GM19328 (cell line): Measurements from ENCODE around the gene IRF2.
"Not testable (repeated sequence)": the region's sequence is repeated elsewhere in the genome, so short reads cannot be mapped to it uniquely, and the experiment has no call there.

Source experiments
- ATAC-seq: cut with Tn5 transposase; IDR thresholded peaks from one replicate; pipeline ENCODE4 v1.9.1; 2021; ENCODE audit warnings: mild to moderate bottlenecking, moderate library complexity; ENCODE audit not compliant: unreplicated experiment

Gene IRF2

DNA sequence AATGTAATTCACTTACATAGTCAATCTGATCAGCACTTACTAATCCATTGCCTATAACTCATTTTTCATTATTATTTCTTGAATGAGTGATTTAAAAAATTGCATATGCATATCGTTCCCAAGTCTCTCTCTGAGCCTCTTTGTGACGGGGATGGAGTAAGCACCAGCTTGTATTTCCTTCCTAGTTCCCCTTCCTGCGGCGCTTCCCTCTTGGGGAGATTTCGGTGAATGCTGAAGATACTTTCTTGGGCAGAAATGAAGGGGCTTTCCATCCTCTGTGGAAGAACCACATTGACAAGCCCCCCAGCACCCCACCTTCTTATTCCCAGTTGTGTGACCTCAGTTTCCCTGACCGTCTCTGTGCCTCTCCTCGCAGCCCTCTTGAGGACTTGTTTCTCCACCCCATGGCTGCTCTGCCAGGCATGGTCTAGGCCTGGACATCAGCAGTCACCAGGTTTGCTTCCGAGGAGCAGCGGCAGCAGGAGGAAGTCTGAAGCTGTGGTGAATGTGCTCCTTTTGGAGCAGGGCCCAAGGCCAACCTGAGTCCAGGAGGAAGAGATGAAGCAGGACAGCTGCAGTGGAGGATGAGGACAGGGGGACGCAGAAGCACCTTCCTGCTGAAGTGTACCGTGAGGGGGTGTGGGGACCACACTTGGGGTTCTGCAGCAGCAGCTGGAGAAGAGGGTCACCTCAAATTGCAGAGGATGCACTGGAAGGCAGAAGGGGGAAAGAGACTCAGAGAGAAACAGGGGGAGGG is 124.9 kb downstream of the IRF2 start:
- no peak for ATAC-seq

DNA sequence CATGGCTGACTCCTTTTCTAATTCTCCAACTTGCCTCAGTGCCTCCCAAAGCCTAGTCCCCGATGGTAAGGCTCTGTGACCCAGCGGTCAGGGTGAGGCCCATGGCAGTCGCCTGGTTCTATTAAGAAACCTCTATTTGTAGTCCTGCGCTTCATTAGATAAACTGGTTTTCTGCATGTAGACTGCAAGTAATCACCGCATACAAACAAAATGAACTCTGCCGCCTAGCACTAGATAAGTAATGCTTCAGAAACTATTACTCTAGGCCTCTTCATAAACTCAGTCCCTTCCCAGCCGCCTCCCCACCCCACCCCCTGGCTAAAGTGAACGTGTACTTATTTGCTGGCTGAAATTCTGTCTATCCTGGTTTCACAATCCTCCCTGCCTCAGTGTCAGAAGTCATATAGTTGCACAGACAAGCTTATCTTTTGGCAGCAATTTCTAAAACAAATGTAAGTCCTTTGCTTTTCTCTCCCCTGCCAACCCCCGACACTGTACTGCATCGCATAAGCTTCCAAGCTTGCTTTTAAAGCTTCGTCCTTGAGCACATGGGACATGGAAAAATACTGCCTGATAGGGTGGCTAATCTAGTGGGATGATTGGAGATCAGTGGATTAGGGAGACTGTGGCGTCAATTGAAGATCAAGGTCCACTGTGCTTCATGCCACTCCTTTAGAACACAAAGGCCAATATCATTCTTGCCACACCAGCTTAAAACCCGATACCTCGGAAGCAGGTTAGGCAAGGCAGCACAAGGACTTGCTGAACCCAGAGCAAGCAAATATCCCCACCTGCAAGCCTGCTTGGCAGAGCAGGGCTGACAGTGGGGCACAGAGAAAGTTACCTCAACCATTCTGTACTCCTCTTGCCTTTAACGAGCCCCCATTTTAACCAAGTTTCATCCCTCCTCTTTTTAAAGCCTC is 125.8 kb downstream of the IRF2 start:
- no peak for ATAC-seq

DNA sequence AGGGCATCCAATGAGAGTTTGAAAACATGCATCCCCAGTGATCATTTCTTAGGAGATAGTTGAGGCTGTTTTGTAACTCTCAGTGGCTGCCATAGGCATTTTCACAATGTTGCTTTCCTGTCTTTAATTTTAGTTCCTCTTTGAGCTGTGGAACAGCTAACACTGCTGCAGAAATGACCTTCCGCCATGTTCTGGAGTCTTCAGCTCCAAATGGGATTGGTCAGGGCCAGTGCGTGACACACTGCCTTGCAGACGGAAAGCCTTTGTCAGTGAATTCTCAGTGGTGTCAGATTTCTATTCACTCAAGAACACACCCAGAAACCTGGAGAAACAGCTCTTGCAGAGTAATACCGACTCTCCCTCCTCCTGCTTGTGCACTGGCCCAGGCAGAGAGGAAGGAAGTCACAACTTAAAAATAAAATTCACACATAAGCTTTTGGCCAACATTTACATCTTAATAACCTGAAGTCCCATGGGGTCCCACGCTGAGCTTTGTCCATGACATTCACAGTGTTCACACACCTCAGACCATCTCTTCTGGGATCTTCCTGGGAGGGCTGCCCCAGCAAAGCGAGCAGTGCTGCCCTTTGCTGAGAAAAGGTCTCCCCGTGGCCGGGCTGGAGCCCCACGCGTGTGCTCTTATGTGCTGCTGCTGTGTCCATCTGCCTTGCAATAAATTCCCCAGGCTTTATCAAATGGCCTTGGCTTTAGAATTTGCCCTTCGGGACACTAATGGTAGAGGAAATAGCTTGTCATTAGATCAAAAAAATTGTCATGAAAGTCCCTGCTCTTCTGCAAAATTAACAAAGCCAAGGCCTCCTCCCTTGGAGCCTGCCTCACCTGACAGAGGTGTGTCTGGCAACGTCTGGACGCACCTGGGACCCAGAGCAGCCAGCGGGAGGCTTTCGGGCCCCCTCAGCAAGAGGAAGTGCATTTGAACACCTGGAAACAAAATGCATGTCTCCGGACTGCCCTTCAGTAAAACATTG is 126.8 kb downstream of the IRF2 start:
- peak; percentile 79 for ATAC-seq

DNA sequence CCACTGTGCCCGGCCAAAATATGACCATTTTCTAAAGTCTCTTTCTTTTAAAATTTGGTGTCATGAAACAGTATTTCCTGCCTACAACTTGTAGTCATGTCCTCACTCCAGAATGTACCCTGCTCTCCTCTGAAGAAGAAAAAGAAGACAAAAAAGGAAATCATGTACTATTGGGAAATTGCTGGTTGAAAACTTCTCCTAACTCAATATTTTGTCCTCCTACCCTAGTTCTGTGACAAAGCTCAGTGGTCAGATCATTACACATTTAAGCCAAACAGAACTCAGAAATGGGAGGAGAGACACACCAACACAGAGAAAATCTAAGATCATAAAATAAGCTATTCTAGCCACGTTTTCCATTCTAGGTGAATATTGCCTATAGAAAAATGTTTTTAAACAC is 127.7 kb downstream of the IRF2 start:
- no peak for ATAC-seq

DNA sequence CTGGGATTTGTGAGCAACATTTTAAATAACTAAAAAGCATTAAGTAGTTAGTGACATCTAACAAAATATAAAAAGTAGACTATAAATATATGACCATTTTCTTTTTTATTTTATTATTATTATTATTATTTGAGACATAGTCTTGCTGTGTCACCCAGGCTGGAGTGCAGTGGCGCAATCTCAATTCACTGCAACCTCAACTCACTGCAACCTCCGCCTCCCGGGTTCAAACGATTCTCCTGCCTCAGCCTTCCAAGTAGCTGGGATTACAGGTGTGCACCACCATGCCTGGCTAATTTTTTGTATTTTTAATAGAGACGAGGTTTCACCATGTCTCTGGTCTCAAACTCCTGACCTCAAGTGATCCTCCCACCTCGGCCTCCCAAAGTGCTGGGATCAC is 128.1 kb downstream of the IRF2 start:
- not testable (repeated sequence) for ATAC-seq

DNA sequence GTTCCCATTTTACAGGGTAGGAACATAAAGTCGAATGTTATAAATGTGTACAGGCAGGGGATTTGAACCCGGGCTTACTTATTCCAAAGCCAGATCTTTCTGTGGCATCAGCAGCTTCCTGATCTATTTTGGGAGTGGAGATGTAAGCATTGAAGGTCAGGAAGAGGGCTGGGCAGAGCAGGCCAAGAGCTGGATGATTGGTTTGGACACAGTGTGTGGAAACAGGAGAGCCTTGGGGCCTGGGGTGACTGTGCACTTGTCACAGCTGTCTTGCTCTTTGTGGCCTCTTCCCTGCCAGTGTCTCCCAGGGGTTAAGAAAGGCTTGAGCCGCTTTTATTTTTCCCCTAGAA is 128.8 kb downstream of the IRF2 start:
- no peak for ATAC-seq

DNA sequence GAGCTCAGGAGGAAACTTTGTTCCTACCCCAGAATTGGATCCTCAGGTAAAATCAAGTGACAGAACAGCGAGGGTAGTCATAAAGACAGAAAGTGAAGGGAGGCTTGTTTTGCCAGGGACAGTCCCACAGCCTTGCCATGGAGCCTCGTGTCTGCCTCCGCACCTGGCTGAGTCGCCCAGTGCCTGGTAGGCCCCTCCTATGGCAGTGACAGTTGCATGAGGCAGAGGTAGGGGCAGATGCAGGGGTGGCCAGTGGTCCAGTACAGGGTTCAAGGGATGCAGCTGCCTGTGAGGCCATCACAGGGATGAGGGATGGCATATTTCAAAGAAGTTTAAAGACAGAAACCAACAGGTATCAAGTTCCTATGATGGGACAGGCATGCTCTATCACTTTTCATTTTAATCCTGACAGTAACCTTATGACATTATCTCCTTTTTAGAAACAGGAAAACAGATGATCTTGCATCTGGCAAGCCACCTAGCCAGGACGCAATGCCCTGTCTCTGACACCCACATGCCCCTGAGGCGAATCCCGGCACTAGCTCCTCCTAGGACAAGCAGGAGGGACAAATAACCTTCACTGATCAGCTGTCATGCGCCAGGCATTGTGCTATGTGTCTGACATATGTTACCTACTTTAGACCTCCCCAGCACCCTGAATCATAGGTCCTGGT is 129.3 kb downstream of the IRF2 start:
- no peak for ATAC-seq

DNA sequence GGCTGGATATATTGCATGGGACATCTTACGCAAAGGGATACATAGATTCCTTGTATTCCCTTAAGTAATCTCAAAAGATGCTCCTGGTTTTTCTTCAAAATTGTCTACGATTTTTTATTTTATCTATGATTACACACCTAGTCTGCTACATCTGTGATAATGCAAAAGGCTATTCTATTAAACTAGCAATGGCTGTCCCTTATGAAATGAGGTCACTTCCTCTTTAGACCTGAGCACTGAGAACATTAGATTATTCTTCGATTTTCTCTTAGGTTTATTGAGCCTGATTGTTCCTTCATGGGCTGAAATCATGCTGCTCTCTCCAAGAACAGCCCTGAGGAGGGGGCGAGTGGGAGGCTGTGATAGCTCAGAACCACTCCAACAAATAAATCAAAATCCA is 129.9 kb downstream of the IRF2 start:
- no peak for ATAC-seq

DNA sequence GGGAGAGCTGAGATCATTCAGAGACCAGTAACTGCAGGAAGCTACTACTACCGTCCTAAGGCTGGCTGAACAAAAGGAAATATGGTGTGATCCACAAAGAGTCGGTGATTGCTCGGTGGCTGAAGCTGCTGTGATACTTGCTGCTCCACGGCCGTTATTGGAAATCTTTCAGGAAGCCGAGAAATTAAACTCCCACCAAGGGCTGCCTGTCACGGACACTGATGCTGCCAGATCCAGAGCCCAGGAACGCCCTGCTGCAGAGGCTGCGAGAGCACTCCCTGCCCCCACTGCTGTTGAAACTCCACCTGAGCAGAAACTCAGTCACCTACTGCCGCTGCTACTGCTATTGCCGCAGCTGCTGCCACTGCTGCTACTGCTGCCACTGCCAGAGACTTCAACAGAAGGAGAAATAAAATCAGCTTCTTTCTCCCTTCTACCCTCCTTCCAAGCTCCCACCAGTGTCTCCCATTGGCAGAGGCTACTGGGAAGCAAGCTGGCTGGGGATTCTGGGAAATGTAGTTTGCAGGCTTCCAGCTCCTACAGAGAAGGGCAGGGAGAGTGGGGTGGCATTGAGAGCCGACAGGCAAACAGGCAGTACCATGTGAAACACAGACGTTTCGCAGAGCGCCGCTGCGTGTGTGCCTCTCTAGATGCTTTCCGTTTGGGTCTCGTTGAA is 130.7 kb downstream of the IRF2 start:
- no peak for ATAC-seq

DNA sequence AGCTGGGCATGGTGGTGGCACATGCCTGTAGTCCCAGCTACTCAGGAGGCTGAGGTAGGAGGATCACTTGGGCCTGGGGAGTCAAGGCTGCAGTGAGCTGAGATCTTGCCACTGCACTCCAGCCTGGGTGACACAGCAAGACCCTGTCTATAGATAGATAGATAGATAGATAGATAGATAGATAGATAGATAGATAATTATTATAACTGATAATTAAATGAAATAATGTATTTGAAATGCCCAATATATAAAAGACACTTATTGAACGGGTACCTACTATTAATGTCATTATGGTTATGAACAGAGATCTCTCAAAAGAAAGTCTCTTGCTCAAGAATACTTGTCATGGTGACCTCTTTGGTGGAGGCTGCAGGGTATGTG is 131.5 kb downstream of the IRF2 start:
- ATAC-seq: not testable (repeated sequence)

DNA sequence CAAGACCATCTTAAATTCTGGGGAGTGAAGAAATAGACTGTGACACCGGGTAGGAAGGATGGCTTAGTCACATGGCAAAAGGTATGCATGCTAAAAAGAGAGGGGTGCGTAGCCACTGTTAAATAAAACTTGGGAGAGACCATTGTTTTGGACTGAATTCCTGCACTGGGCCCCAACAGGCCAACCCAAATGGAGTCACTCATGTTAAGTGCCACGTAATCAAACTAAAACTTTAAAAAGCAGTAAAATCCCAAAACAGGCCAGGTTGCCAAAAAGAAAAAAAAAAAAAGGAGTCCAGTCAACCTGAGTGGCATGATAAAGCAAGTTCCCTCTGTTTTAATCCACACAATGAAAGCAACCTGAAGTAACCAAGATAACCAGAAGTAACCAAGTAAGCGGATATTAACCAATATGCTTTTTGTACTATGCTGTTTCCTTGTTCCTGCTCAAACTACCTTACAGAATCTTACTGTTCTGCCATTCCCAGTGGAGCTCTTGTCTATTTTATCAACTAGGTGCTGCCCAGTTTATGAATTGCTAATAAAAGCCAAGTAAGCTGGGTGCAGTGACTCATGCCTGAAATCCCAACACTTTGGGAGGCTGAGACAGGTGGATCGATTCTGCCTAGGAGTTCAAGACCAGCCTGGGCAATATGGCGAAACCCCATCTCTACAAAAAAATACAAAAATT is 132.0 kb downstream of the IRF2 start:
- ATAC-seq: no peak

DNA sequence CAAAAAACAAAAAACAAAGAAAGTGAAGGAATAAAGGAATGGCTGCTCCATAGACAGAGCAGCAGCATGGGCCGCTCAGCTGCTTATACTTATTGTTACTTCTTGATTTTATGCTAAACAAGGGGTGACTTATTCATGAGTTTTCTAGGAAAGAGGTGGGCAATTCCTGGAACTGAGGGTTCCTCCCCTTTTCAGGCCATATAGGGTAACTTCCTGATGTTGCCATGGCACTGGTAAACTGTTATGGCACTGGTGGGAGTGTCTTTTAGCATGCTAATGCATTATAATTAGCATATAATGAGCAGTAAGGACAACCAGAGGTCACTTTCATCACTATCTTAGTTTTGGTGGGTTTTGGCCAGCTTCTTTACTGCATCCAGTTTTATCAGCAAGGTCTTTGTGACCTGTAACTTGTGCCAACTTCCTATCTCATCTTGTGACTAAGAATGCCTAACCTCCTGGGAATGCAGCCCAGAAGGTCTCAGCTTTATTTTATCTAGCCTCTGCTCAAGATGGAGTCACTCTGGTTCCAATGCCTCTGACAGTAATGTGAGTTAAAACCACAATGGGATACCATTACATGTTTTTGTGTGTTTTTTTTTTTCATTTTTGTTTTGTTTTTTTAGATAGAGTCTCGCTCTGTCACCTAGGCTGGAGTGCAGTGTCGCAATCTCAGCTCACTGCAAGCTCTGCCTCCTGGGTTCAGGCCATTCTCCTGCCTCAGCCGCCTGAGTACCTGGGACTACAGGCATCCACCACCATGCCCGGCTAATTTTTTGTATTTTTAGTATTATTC is 134.8 kb downstream of the IRF2 start:
- ATAC-seq: not testable (repeated sequence)

DNA sequence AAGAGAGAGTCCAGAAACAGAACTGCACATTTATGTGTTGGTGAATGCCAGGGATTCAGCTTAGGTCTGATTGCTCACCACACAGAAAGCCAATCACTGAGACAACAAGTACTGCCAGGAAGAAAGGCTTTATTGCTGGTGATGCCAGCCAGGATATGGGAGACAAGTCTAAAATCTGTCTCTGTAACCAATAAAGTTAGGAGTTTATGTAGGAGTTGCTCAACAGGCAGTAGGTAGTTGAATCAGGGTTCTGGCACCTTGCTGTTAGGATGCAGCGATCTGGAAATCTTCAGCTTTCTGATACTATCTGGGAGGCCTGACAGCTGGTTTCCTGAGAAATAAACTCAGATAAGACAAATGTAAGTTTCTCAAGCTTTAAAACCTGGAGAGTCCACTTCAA is 136.4 kb downstream of the IRF2 start:
- ATAC-seq: no peak
